ENCODE measurements around the gene SCYGR1. TPM values are rescaled to one million over a fixed set of nuclear protein-coding genes. Genes with fewer than 3 reads are reported as not detected.
A peak's percentile ranks its signal among the peaks of the same experiment; 100 is the strongest.

The SCYGR1 gene
- total and polyA plus RNA-seq, 2 of the 13 experiments (the other 11 are each of a cell fraction or from before 2014, with no cell fraction given): not detected

DNA sequence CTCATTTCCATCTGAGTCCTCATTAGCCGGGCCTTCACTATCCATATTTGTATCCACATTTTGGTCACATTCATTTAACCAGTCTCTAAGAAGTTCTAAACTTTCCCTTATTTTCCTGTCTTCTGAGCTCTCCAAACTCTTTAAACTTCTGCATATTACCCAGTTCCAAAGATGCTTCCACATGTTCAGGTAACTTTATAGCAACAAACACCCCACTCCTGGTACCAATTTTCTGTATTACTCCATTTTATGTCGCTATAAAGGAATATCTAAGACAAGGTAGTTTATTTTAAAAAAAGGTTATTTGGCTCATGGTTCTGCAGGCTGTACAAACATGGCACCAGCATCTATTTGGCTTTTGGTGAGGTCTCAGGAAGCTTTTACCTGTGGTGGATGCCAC, 45.4 kb upstream of the SCYGR1 start:
- CTCF ChIA-PET (ENCODE audit: low intra/inter-chr PET ratio, low total read pairs): no interaction called here
- WGBS (ENCODE audit: low lambda C conversion rate): 87% methylated on average over 2 of the region's 2 CpGs
- Histone ChIP-seq H4K20me1 (ENCODE audit: insufficient read depth, low read length) (no peaks in the 10 kb centered on the region), H2AFZ (ENCODE audit: low read length) (no peak overlapping the region), H3K4me2 (ENCODE audit: low read depth, low read length) (no peak overlapping the region), H3K36me3 (replicated peaks in 1 of 2; ENCODE audit: control insufficient read depth in 1 of 2, insufficient read depth in 2 of 2, low read length in 2 of 2) (no peaks in the 10 kb centered on the region), H3K79me2 (ENCODE audit: insufficient read depth, low read length) (no peaks in the 10 kb centered on the region), H3K4me3 (replicated peaks in 1 of 3; ENCODE audit: insufficient read depth in 1 of 3, low read depth in 2 of 3, low read length in 3 of 3) (no peak overlapping the region), H3K9ac (ENCODE audit: insufficient read depth, low read depth, low read length) (no peak overlapping the region), H3K27me3 (ENCODE audit: control insufficient read depth in 1 of 2, insufficient read depth in 2 of 2, low read length in 2 of 2) (no peaks in the 10 kb centered on the region), H3K9me3 (ENCODE audit: low read length) (peaks cover 24% of the 10 kb centered on the region), H3K27ac (ENCODE audit: extremely low read length, insufficient read depth, low read length) (no peak overlapping the region), H3K4me1 (ENCODE audit: insufficient read depth, low read length) (peaks cover 39% of the 10 kb centered on the region)
- ATAC-seq (no peak), FAIRE-seq (no peak), DNase-seq (ENCODE audit: low spot score) (no peak)
- BruUV-seq (replicated peaks): no TSS peak
- TF ChIP-seq MED13 (CRISPR knock-in tag; IDR thresholded peaks at IDR 0.05) (no peak), CHD4 (IDR thresholded peaks at IDR 0.05; ENCODE audit: borderline replicate concordance, low read length) (peak; percentile 70; the same call in 1 of the 2 replicates)
- in situ Hi-C loops (cut with HindIII; ENCODE audit: extremely low pct_ligation_motif_present, low pct_unique_long_range_greater_than_20kb) (no loop called here), intact Hi-C loops (cut with micrococcal nuclease; ENCODE audit: unreplicated experiment) (no loop called here)
- POLR2A ChIA-PET: no interaction called here

DNA sequence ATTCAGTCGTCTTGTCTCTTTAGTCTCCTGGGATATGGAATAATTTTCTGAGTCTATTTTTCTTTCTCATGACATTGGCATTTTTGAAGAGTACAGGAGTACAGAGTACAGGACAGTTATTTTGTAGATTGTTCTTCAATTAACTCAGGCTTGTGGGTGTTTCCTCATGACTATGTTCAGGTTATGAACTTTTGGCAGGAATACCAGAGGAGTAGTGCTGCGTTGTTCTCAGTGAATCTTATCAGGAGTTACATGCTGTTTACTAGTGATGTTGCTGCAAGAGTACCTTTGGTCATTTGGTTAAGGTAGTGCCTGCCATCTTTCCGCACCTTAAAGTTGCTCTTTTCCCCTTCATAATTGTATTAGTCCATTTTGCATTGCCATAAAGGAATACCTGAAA, 42.9 kb upstream of the SCYGR1 start:
- H3K4me2 ChIP-seq (ENCODE audit: low read depth, low read length): no peak overlapping the region
- H3K9me3 ChIP-seq (ENCODE audit: low read length): peaks cover 24% of the 10 kb centered on the region
- H2AFZ ChIP-seq (ENCODE audit: low read length): peak overlapping the region; percentile 51
- in situ Hi-C loops (cut with HindIII; ENCODE audit: extremely low pct_ligation_motif_present, low pct_unique_long_range_greater_than_20kb) (no loop called here), intact Hi-C loops (cut with micrococcal nuclease; ENCODE audit: unreplicated experiment) (no loop called here)
- CTCF ChIA-PET (ENCODE audit: low intra/inter-chr PET ratio, low total read pairs): no interaction called here
- no peak overlapping the region for H3K9ac ChIP-seq (ENCODE audit: insufficient read depth, low read depth, low read length)
- H3K79me2 ChIP-seq (ENCODE audit: insufficient read depth, low read length): no peaks in the 10 kb centered on the region
- FAIRE-seq: no peak
- peaks cover 39% of the 10 kb centered on the region for H3K4me1 ChIP-seq (ENCODE audit: insufficient read depth, low read length)
- POLR2A ChIA-PET: no interaction called here
- H3K36me3 ChIP-seq (replicated peaks in 1 of 2; ENCODE audit: control insufficient read depth in 1 of 2, insufficient read depth in 2 of 2, low read length in 2 of 2): no peaks in the 10 kb centered on the region
- ATAC-seq: peak; percentile 71
- TF ChIP-seq KMT2A (CRISPR knock-in tag; IDR thresholded peaks at IDR 0.05) (no peak), NCOR1 (IDR thresholded peaks at IDR 0.05; ENCODE audit: borderline replicate concordance, low read length) (0 out of 2 replicates have a peak, but pooled peaks have one; percentile 37), HNF4A (CRISPR knock-in tag; IDR thresholded peaks at IDR 0.05) (peak; percentile 42)
- no peak overlapping the region for H3K4me3 ChIP-seq (replicated peaks in 1 of 3; ENCODE audit: insufficient read depth in 1 of 3, low read depth in 2 of 3, low read length in 3 of 3)
- BruUV-seq (replicated peaks): no TSS peak
- 22% methylated on average over 3 of the region's 3 CpGs for WGBS (ENCODE audit: low lambda C conversion rate)
- H4K20me1 ChIP-seq (ENCODE audit: insufficient read depth, low read length): no peaks in the 10 kb centered on the region
- no peaks in the 10 kb centered on the region for H3K27me3 ChIP-seq (ENCODE audit: control insufficient read depth in 1 of 2, insufficient read depth in 2 of 2, low read length in 2 of 2)
- peak; percentile 71 for DNase-seq (ENCODE audit: low spot score)
- no peak overlapping the region for H3K27ac ChIP-seq (ENCODE audit: extremely low read length, insufficient read depth, low read length)

All from HepG2 (cell line).